ENCODE results near the gene CACNA2D3.

- no peak for TF ChIP-seq CTCF (IDR thresholded peaks at IDR 0.05; ENCODE audit: poor library complexity)
- no peak for TF ChIP-seq EZH2phosphoT487 (IDR thresholded peaks at IDR 0.05; ENCODE audit: low read depth, severe bottlenecking, unreplicated experiment)
Measured at GRCh38 chr3:54994111-54994513, 871.8 kb downstream of the CACNA2D3 start.

All from hepatocyte (in vitro differentiated cells).